ENCODE results near the gene SLC31A2. TPM values are rescaled to one million over a fixed set of nuclear protein-coding genes. Genes with fewer than 3 reads are reported as not detected.

Gene SLC31A2
- 4.5 and 7.6 TPM in 2 replicates for total RNA-seq

GRCh38 chr9:113150670-113151611 lies at the start of gene SLC31A2:
SLC31A2 (plus strand) TSS chr9:113151007; CDS start chr9:113151075, 68 bp downstream.

Other genes starting within 250 kb of the SLC31A2 start
- 0.17 TPM in 1 of 2 replicates, not detected in the other for gene ZNF883, start 138.8 kb upstream of the SLC31A2 start, total RNA-seq
- gene ZFP37, start 94.3 kb upstream of the SLC31A2 start, total RNA-seq, result 0.65 and 1.4 TPM in 2 replicates
- 16.1 and 16.5 TPM in 2 replicates for gene FKBP15, start 70.3 kb downstream of the SLC31A2 start, total RNA-seq
- 12.6 and 13.2 TPM in 2 replicates for gene SLC31A1, start 70.5 kb downstream of the SLC31A2 start, total RNA-seq
- 33.2 and 41.1 TPM in 2 replicates for gene CDC26, start 124.6 kb downstream of the SLC31A2 start, total RNA-seq
- gene PRPF4, start 124.7 kb downstream of the SLC31A2 start, total RNA-seq, result 14.8 and 21.7 TPM in 2 replicates
- not detected in 2 replicates for gene RNF183, start 152.4 kb downstream of the SLC31A2 start, total RNA-seq
- 0.52 and 0.54 TPM in 2 replicates for gene WDR31, start 189.3 kb downstream of the SLC31A2 start, total RNA-seq
- gene BSPRY, start 198.5 kb downstream of the SLC31A2 start, total RNA-seq, result not detected in 2 replicates
- 7.0 and 8.1 TPM in 2 replicates for gene HDHD3, start 226.0 kb downstream of the SLC31A2 start, total RNA-seq